GM21515 (cell line): Measurements from ENCODE around the gene RRM1.
"Not testable (repeated sequence)": the region's sequence is repeated elsewhere in the genome, so short reads cannot be mapped to it uniquely, and the experiment has no call there.

Experiments
- ATAC-seq: cut with Tn5 transposase; IDR thresholded peaks from one replicate; pipeline ENCODE4 v1.9.1; 2021; ENCODE audit not compliant: unreplicated experiment

Gene RRM1

DNA sequence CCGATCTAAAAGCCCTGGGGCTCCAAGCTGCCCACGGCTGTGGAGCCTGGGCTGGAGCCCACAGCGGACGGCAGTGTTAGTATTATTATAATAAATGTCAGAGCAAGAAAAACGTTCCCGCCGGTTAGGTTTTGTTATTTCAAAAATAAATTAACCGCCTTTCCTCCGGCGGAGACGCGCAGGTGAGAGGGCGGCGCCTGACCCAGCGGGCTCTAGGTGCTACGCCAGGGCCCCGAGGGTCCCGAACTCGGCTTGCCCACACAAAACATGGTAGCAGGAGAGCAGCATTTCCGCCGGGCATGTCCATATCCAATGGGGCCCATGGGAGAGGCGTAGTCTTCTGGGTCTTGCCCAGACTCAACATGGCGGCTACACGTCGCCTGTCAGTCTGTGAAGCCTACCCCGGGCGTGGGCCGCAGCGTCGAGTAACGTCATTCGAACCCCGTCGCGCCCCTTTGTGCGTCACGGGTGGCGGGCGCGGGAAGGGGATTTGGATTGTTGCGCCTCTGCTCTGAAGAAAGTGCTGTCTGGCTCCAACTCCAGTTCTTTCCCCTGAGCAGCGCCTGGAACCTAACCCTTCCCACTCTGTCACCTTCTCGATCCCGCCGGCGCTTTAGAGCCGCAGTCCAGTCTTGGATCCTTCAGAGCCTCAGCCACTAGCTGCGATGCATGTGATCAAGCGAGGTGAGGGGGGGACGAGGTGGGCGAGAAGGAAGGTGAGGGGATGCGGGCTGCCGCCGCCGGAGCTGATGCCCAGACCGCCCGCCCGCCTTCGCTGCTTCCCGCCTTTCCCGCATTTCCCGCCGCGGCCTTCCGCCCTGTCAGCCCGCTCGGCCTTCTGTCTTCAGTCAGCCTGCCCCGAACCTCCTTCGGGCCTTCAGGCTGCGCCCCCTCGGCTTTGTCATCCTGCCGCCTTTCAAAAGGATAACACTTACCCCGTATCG is at the start of gene RRM1:
Gene RRM1, plus strand, starts transcription at position 452 of the 944 bp plus-strand sequence. Its CDS starts 214 bp downstream, at position 666.
- peak; percentile 93 for ATAC-seq

DNA sequence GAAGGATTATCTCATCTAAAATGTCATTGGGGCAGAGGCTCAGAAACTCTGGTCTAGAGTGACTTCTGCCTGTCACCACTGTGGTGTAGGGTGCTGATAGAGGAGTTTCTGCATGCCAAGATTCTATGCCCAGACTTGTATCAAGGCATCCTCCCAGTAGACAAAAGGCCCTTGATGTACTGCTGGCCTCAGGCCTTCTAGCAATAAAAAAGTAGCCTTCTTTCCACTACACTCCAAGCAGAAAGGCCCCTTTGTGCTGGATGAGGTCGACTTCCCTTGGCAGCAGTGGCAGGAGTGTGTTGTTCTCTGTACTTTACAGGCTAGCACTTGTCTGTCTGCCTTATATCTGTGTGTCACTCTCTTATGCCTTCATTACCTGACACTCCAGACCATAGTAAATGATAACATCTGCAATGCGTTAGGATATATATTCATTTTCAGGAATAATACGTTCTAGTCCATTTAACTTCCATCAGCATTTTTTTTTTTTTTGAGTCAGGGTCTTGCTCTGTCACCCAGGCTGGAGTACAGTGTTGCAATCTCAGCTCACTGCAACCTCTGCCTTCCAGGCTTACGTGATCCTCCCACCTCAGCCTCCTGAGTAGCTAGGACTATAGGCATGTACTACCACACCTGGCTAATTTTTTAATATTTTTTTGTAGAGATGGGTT is 49.5 kb upstream of the RRM1 start:
- no peak for ATAC-seq

DNA sequence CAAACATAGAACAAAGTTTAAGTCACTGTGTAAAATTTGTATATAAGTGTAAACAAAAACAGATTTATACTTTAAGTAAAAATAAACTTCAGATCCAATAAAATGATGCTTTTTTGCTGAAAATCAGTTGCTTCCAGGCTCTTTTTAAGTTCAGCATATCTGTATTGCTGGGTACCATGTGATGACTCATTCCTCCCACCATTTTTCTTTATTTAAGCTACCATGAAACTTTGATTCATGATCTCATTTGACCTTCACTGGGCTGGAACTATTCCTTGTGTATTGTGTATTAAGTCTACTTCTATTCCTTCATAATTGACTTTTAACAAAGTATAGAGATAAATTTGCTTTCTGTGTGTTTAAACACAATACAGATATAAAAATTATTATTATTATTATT is 46.3 kb upstream of the RRM1 start:
- ATAC-seq = no peak

DNA sequence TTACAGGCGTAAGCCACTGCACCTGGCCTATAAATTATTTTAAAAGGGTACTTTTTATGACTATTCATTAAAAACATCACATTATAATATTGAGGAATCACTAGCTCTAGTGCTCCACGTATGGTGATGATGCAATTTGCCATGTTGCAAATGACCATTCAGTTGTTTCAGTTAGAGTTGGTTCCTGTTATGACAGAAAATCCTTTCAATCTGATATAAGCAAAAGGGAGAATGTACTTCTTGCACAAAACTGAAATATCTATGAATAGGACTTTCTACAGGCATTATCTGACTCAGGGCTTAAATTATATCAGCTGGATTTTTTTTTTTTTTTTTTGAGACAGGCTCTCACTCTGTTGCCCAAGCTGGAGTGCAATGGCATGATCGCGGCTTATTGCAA is 45.6 kb upstream of the RRM1 start:
- no peak for ATAC-seq

DNA sequence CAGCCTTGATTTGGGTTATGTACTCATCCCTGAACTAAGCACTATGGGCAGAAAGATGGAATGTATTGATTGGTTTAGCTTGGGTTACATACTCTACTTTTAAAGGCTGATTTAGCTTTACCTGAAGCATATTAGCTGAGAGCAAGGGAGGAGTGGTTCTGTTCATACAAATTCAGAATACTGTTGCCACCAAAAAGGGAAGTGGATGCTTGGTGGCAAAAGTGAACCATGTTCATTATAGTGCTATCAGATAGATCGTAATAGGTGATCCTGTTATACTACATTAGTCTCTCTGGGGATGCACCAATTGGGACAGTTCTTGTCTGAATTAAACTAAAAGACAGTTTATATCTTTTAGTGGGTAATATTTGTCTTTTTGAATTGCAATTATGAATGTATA is 44.5 kb upstream of the RRM1 start:
- no peak for ATAC-seq

DNA sequence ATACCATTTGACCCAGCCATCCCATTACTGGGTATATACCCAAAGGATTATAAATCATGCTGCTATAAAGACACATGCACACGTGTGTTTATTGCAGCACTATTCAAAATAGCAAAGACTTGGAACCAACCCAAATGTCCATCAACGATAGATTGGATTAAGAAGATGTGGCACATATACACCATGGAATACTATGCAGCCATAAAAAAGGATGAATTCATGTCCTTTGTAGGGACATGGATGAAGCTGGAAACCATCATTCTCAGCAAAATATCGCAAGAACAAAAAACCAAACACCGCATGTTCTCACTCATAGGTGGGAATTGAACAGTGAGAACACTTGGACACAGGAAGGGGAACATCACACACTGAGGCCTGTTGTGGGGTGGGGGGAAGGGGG is 41.4 kb upstream of the RRM1 start:
- ATAC-seq = not testable (repeated sequence)

DNA sequence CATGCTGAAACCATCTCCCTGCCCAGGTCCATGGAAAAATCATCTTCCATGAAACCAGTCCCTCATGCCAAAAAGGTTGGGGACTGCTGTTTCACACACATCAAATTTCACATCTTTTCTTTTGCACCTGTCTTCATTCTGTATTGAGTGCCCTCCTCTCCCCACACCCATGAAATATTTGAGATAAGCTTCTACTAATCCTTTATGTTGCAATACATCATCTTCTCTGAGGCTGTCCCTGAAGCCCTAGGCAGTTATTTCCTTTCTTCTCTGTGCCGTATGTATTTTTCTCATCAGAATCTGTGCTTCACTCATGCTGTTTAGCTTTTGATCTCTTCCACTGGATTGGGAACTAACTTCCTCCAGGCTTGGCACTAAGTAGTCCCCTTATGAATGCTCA is 40.0 kb upstream of the RRM1 start:
- ATAC-seq = no peak

DNA sequence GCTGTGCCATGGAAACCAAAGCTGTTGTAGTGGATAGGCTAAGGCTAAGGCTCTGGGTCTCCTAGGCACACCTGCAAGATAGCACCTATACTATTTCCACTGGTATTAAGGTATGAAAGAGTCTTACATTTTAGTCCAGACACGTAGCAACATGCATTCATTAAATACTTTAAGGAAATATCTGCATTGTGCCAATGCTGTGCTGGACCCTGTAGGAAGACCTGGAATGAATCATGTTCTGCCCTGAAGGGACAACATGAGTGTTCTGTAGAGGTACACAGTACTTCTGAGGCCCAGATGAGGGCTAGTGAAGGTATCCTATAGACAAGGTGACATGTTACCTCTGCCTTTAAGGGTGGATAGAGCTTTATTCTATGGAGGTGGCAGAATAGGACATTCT is 35.2 kb upstream of the RRM1 start:
- ATAC-seq = no peak

DNA sequence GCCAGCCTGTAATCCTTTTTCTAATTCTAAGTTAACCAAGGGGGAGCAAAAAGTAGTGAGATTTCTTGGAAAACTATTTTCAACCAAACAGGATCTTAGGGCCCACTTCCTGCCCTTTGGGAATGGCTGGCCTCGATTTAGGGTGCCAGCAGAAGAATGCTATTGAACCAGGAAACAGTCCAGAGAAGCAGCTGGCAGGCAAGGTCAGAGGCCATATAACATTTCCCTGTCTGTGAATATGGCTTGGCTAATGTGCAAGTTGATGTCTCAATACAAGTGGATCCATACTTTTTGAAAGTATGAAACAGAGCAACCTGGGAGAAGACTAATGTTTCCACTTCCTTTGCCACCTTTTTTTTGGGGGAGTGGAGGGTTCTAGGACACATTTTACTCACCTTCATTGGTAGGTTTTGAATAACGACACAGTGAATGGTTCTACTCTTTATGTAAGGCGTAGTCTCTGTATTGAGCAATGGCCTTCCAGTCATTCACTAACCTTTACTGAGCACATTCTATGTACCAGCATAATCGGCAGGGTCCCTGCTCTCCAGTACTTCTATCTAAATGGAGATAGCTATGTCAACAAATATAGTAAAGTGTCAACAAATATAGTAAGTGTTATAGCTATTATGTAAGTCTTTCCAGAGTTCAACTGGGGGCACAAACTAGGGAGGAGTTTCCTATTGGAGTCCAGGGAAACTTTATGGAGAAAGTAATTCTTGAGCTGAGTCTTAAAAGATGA is 34.2 kb upstream of the RRM1 start:
- ATAC-seq = no peak

DNA sequence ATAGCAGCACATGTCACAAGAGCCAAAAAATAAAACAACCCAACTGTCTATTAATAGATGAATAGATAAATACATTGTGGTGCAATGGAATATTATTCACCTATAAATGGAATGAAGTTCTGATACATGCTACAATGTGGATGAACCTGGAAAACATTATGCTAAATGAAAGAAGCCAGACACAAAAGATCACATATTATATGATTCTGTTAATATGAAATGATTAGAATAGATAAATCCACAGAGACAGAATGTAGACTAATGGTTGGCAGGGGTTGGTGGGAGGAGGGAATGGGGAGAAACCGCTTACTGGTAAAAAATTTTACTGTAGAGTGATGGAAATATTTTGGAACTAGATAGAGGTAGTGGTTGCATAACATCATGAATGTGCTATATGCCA is 32.9 kb upstream of the RRM1 start:
- ATAC-seq = no peak

DNA sequence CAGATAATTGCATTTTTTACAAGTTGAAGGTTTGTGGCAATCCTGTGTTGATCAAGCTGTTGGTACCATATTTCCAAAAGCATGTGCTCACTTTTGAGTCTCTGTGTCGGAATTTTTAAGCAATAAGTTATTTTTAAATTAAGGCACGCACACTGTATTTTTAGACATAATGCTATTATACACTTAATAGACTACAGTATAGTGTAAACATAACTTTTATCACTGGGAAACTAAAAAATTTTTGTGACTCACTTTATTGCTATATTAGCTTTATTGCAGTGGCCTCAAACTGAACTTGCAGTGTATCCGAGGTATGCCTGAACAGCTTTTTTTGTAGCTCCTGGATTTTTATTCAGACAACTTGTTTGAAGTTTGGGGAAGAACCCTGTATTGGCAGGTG is 31.3 kb upstream of the RRM1 start:
- no peak for ATAC-seq

DNA sequence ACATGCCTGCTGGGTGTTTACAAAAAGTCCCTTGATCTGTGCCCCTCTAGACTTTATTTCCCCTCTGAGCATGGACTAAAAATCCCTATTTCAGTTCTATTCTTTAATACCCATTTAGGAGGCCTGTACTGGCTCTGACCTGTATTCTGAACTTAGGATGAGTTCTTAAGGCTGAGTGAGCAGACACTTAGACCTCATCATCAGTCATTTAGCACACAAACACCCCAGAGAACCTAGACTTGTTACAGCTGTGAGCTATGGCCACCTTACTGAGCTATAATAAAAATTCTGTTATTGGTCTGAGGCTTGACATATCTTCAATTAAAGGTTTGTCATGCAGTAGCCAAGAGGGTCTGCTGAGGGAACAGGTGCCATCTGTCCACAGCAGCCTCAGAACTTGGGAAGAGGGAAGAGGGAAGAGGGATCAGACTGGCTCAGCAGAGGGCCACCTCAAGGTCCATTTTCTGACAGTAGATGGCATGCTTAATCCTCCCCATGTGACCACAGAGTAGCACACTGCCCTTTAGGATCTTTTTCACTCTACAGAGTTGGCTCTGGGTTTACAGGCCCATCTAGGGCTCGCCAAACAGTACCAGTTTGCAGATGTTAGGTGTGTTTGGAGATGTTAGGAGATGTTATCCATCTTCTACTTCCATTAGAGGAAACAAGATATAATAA is 30.2 kb upstream of the RRM1 start:
- no peak for ATAC-seq

DNA sequence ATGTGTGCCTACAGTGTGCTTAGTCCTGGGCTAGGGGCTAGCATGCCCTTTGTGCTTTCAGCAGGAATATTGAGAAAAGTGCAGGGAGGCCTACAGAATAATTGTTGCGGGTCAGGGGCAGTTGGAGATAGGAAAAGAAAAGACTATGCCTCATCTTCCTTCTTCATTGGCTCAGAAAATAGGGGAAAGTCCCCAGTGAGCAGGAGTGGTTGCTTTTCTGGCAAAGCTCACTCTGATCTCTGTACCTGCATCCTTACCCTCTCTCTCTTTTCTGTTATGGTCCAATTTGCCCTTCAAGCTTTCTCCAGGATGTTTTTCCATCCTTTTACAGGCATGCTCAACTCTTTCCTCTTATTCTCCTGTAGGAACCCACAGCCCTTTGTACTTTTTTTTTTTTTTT is 29.5 kb upstream of the RRM1 start:
- ATAC-seq = no peak

DNA sequence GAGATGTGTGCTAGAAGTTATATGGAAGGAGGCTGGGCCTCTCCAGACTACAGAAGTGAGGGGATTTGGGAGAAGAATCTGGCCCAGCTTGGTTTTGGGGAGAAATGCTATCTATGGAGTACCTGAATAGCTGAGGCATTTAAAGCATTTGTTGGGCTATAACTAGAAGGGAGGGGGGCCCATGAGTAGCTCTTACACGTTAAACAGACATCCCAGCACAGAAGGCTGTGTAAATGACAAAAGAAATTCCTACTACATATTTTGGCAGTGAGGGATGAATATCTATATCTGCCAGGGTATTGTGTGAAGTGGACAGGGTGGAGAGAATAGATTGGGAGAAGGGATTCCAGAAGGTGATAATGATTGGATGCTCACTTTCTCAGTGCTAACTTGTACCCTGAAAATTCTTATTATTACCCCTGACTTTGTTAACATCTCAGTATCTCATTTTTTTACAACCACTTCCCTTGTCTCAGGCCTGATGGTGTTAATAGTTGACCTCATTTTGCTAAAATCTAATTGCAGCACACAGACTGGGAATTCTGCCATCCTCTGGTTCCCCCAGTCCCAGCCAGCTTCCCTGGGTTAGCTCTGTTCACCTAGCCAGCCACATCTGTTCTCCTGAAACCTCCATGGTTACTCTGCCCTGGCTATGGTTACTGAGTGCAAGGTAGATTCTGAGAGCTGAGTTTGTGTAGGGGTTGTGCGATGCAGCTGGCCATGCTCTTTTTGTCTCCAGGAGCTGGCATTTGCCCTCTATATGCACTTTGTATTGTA is 28.8 kb upstream of the RRM1 start:
- no peak for ATAC-seq

DNA sequence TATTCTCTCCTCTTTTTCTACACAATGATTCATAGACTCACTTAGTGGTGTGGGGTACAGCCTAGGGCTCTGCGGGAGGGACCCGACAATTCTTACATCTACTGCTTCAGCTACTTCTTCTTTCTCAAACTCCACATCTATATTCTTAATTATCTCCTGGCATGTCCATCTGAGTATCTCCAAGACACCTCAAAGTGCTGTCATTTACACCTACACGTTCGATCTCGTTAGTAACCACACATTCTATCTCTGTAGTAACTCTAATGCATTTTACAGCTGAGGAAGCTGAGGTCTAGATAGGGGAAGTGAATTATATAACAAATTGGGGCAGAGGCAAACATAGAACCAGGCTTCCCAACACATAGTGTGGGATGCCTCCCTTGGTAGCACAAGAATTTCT is 27.7 kb upstream of the RRM1 start:
- ATAC-seq = no peak

DNA sequence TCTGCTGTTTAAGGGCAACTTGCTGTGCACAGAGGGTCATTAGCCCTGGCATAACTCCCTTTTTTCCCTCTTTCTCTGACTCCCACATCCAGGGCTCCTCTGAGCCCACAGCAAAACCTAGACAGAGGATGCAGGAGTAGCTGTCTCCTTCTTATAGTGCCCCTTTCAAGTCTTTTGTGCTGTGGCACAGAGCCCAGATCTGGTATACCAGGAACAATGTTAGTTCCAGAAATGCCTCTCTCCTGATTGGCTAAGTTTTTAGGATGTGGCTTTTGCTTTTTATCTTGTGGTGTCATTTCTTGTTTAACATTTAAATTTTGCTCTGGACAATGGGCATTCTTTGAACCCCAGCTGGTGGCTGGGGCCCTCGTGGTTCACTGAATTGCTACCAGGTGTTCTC is 25.6 kb upstream of the RRM1 start:
- no peak for ATAC-seq

DNA sequence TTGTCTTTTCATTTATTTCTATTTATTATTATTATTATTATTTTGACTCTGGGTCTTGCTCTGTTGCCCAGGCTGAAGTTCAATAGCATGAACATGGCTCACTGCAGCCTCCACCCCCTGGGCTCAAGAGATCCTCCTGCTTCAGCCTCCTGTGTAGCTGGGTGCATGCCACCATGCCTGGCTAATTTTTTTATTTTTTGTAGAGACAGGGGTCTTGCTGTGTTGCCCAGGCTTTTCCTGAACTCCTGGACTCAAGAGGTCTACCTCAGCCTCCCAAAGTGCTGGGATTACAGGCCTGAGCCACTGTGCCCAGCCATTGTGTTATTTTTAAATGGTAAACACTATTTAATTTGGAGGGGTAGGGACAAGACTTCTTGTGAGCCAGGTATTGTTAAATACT is 23.3 kb upstream of the RRM1 start:
- ATAC-seq = no peak

DNA sequence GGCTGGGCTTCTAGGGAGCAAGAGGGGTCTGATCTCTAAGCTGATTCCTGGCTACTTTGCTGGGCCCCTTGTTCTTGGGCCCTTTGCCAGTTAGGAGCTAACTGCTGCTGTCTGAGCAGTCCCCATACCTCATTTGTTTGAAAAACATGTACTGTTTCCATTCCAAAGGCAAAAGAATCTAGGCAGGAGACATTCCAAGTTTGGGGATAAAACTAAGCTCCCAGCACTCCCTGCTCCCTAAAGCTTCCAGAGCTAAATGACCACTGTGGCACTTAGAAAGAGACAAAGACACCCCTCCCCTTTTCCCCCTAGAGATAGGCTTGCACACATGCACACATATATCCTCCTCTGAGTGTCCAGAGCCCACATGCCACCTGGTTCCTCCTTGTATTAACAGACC is 22.7 kb upstream of the RRM1 start:
- ATAC-seq = no peak

DNA sequence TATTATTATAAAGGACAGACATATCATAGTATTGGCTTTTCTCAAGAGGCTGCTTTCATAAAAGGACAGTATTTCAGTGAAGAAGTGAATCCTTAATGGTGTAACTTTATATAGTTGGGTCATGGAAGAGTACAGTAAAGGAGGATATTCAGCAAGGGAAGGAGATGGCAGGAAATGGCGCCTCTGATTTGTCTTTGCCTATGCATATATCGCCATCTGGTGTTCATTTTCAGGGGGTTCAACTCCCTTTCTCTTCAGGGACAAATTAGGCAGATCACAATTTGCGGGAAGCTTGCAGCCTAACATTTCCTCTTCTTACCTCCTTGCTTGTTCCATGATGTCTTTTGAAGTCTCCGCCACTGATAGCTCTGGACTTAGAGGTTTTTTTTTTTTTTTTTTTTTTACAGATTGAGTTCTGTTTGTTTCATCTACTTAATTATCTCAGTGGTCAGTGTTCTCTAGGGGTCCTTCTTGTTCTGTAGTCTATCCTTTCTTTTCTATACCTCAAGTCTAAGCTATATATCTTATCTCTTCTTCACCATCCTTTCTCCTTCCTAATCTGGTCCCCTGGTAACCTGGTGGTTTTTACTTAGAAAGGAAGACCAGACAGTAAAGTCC is 21.8 kb upstream of the RRM1 start:
- ATAC-seq = peak; percentile 56

DNA sequence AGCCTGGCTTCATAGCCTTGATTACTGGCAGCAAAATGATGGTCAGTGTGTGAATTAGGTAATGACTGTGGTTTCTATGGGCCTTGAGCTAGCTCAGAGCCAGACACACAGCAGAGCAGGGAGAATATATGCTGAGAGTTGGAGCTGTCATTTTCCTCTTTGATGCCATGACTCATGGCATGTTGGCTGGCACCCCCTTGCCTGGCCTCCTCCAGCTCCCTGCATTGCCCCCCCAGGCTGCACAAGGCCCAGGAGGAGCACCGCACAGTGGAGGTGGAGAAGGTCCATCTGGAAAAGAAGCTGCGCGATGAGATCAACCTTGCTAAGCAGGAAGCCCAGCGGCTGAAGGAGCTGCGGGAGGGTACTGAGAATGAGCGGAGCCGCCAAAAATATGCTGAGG is 20.3 kb upstream of the RRM1 start:
- no peak for ATAC-seq
